ENCODE data around the gene ISCA2. TPM values are rescaled to one million over a fixed set of nuclear protein-coding genes. Genes with fewer than 3 reads are reported as not detected.

Gene ISCA2
- total and polyA plus RNA-seq, 3 experiments from 2014 or later: 26.7 to 77.8 (median 28.6) TPM

DNA sequence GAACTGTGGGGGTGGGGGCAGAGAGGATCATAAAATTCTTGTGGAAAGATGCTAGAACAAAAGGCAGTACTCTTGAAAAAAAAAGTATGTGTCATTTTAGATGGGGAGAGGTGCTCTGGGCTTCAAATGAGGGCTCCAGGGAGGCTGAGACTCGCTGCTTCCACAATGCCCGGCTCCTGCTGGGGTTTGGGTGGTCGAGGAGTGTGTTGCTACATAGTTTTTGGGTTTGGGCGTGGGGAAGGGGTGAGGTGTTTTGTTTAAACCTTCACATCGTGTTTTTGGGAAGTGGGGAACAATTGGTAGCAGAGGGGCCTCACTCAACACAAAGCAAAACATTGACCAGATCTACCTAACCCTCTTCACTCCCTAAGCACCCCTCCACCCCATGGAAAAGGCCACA is 8.1 kb downstream of the ISCA2 start:
- Mint-ChIP-seq H3K36me3 (peaks cover 0 to 8% (median 6%) of the 10 kb centered on the region in 3 donors), H3K4me1 (peaks cover 0 to 4% (median 0%) of the 10 kb centered on the region in 3 donors), H3K27me3 (no peaks in the 10 kb centered on the region), H3K4me3 (no peak overlapping the region), H3K9me3 (no peaks in the 10 kb centered on the region), H3K27ac (peak overlapping the region in 1 of 8 donors; percentile 54)
- POLR2A ChIA-PET: no interaction called here
- Histone ChIP-seq H3K27ac (ENCODE audit: low read depth, low read length) (no peak overlapping the region), H3K4me3 (ENCODE audit: low read length) (no peak overlapping the region), H3K4me1 (ENCODE audit: insufficient read depth, low read length) (no peaks in the 10 kb centered on the region), H3K27me3 (ENCODE audit: insufficient read depth, low read length, poor library complexity, severe bottlenecking) (no peaks in the 10 kb centered on the region), H3K9me3 (ENCODE audit: low read length) (no peaks in the 10 kb centered on the region), H3K36me3 (ENCODE audit: insufficient read depth, low read length) (no peaks in the 10 kb centered on the region)
- CTCF ChIA-PET: no interaction called here
- no peak for DNase-seq

DNA sequence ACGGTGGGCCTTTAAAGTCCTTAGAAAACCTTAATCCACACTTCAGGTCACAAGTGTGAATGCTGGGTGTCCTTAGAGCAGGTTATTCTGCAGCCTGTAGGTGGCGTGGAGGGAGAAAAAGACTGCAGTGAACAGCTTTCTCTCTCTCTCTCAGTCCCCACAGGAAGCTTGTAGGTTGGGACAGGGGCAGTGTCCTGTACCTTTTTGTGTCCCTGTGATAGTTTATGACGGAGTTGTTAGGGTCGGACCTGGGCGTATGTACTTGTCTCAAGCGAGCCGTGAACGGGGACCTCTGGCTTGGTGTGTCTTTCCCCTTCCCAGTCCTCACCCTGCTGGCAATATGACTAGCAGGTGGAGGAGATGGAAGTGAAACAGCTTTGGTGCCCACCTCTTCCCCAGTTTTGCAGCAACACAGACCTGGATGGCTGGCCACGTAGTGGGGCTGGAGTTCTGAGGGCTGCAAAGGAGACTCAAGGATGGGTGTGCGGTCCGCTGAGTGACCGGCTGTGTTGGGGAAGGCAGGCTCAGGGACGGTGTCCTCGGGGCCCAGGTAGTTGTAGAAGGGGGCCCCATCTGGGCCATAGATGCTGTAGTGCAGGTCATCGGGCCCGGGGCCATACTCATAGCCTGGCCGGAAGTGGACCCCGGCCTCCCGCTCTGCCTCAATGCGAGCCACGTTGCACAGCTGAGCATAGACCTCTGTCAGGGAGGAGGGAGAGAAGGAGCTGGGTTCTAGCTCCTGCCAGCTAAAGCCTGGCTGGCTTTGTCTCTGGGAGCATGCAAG is 8.9 kb downstream of the ISCA2 start:
- CTCF ChIA-PET: no interaction called here
- H3K4me1 ChIP-seq (ENCODE audit: insufficient read depth, low read length): no peaks in the 10 kb centered on the region
- Mint-ChIP-seq H3K27me3 (peaks cover 0 to 1% of the 10 kb centered on the region in 2 donors), H3K9me3 (no peaks in the 10 kb centered on the region), H3K4me3 (no peak overlapping the region), H3K27ac (no peak overlapping the region), H3K36me3 (peaks cover 5 to 6% (median 5%) of the 10 kb centered on the region in 3 donors), H3K4me1 (peaks cover 0 to 6% (median 0%) of the 10 kb centered on the region in 3 donors)
- POLR2A ChIA-PET: no interaction called here
- no peak overlapping the region for H3K27ac ChIP-seq (ENCODE audit: low read depth, low read length)
- no peak for DNase-seq
- H3K36me3 ChIP-seq (ENCODE audit: insufficient read depth, low read length): no peaks in the 10 kb centered on the region
- H3K4me3 ChIP-seq (ENCODE audit: low read length): no peak overlapping the region
- no peaks in the 10 kb centered on the region for H3K27me3 ChIP-seq (ENCODE audit: insufficient read depth, low read length, poor library complexity, severe bottlenecking)
- H3K9me3 ChIP-seq (ENCODE audit: low read length): no peaks in the 10 kb centered on the region

DNA sequence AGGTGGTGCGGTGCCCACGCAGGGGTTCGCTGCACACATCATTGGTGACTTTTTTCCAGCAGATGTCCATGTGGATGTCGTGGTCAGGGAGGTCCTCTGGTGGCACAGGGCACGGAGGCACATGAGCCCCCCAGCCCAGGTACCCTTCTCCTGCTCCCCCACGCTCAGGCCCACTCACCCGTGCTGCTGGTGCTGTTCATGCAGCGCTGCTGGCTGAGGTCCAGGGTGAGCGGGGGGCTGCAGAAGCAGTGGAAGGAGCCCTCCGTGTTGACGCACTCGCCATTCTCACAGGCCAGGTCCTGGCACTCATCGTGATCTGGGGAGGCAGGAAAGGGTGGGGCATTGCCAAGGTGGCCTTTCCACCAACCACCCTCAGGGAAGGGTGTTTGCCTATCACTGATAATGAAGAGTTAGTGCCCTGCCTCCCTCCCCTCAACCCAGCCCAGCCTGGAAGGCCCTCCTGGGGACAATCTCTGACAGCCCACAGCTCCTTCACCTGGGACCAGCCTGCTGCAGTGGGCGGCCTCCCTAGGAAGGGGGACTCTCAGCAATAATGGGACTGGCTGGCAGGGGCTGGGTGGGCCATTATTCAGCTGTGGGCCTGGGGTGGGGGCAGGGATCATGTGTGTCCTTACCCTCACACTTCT is 9.8 kb downstream of the ISCA2 start:
- DNase-seq: no peak
- H3K27me3 ChIP-seq (ENCODE audit: insufficient read depth, low read length, poor library complexity, severe bottlenecking): no peaks in the 10 kb centered on the region
- H3K36me3 ChIP-seq (ENCODE audit: insufficient read depth, low read length): no peaks in the 10 kb centered on the region
- POLR2A ChIA-PET: no interaction called here
- no peak overlapping the region for H3K27ac ChIP-seq (ENCODE audit: low read depth, low read length)
- CTCF ChIA-PET: no interaction called here
- peaks cover 0 to 4% of the 10 kb centered on the region in 2 donors for H3K27me3 Mint-ChIP-seq
- no peaks in the 10 kb centered on the region for H3K9me3 ChIP-seq (ENCODE audit: low read length)
- H3K4me1 ChIP-seq (ENCODE audit: insufficient read depth, low read length): no peaks in the 10 kb centered on the region
- peaks cover 1 to 5% (median 2%) of the 10 kb centered on the region in 3 donors for H3K36me3 Mint-ChIP-seq
- no peaks in the 10 kb centered on the region for H3K9me3 Mint-ChIP-seq
- no peak overlapping the region for H3K4me3 Mint-ChIP-seq
- no peak overlapping the region for H3K27ac Mint-ChIP-seq
- H3K4me3 ChIP-seq (ENCODE audit: low read length): no peak overlapping the region
- peaks cover 0 to 2% (median 0%) of the 10 kb centered on the region in 3 donors for H3K4me1 Mint-ChIP-seq

DNA sequence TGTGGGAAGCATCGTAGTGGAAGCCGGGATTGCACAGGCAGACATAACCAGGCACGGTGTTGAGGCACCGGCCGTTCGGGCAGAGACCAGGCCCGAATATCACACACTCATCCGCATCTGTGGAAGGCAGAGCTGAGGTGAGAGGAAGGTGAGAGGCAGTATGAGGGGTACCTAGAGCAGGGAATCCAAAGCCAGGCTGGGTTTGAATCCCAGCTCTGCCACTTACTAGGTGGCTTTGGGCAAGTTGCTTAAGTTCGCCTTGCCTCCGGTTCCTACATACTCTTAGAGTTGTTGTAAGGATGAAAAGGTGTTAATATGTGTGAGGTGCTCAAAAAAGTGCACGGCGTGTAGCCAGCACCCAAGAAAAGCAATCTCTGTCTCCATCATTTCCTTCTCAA is 10.4 kb downstream of the ISCA2 start:
- ChIA-PET CTCF (no interaction called here), POLR2A (no interaction called here)
- Mint-ChIP-seq H3K36me3 (peaks cover 0 to 5% (median 2%) of the 10 kb centered on the region in 3 donors), H3K9me3 (no peaks in the 10 kb centered on the region), H3K27me3 (peaks cover 0 to 5% of the 10 kb centered on the region in 2 donors), H3K27ac (no peak overlapping the region), H3K4me1 (peaks cover 0 to 2% (median 0%) of the 10 kb centered on the region in 3 donors), H3K4me3 (no peak overlapping the region)
- DNase-seq: no peak
- Histone ChIP-seq H3K36me3 (ENCODE audit: insufficient read depth, low read length) (no peaks in the 10 kb centered on the region), H3K4me3 (ENCODE audit: low read length) (no peak overlapping the region), H3K9me3 (ENCODE audit: low read length) (no peaks in the 10 kb centered on the region), H3K27ac (ENCODE audit: low read depth, low read length) (no peak overlapping the region), H3K4me1 (ENCODE audit: insufficient read depth, low read length) (no peaks in the 10 kb centered on the region), H3K27me3 (ENCODE audit: insufficient read depth, low read length, poor library complexity, severe bottlenecking) (no peaks in the 10 kb centered on the region)

DNA sequence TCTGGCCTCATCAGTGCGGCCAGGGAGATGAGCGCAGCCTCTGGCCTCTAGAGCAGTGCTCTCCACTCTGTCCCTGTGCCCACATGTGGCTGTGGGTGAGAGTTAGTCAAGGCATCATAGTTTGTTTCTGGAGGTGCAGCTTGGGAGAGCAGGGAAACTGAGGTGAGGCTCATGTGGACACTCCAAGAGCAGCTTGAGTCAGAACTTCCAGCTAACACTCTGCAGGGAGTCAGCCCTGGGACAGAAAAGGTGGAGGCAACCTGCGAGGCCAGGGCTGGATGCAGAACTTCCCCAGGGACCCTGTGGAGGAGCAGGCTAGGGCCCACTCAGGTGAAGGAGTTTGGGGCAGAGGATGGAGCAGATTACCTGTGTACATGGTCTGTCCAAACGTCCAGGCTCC is 10.8 kb downstream of the ISCA2 start:
- Histone ChIP-seq H3K27me3 (ENCODE audit: insufficient read depth, low read length, poor library complexity, severe bottlenecking) (no peaks in the 10 kb centered on the region), H3K36me3 (ENCODE audit: insufficient read depth, low read length) (no peaks in the 10 kb centered on the region), H3K4me1 (ENCODE audit: insufficient read depth, low read length) (no peaks in the 10 kb centered on the region), H3K9me3 (ENCODE audit: low read length) (no peaks in the 10 kb centered on the region), H3K4me3 (ENCODE audit: low read length) (no peak overlapping the region), H3K27ac (ENCODE audit: low read depth, low read length) (no peak overlapping the region)
- Mint-ChIP-seq H3K27ac (peak overlapping the region in 1 of 8 donors; percentile 63), H3K36me3 (peaks cover 0 to 5% (median 2%) of the 10 kb centered on the region in 3 donors), H3K27me3 (peaks cover 1 to 5% of the 10 kb centered on the region in 2 donors), H3K9me3 (no peaks in the 10 kb centered on the region), H3K4me3 (no peak overlapping the region), H3K4me1 (peaks cover 0 to 2% (median 0%) of the 10 kb centered on the region in 3 donors)
- no peak for DNase-seq
- CTCF ChIA-PET: no interaction called here
- POLR2A ChIA-PET: no interaction called here

DNA sequence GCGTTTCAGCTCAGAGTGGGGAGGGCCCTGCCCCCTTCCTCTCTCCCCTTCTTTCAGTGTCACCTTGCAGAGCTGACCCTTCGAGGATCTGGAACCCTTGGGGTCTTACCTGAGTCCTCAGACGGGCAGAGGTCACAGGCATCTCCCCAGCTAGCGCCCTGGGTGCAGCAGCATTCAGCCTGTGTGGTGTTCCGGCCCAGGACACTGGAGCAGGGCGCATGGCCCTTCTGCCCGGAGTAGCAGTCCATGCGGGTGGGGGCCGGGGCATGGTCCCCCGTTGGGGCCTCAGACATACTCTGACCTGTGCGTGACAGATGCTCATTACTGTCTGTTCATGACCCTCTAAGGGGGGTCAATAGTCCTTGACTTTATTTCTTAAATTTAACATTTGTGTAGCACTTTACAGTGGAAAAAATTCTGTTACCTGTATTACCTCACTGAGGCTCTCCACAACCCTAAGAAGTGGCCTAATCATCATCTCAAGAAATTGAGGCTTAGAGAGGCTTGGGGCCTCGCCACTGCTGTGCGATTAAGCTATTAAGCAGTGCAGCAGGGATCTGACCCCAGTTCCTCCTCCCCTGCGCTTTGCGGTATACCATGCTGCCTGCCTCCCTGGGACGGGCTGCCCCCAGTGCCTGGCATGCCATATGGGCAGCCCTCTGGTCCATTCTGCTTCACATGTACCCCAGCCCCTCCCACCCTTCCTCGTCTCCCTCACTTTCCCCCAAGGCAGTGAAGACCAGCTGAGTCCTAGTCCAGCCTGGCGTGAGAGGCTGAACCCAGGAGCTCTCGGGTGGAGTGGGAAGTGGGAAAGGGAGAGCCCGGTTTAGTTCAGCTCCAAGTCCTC is 11.5 kb downstream of the ISCA2 start:
- H3K9me3 Mint-ChIP-seq: no peaks in the 10 kb centered on the region
- no peak for DNase-seq
- Histone ChIP-seq H3K36me3 (ENCODE audit: insufficient read depth, low read length) (no peaks in the 10 kb centered on the region), H3K9me3 (ENCODE audit: low read length) (no peaks in the 10 kb centered on the region), H3K4me3 (ENCODE audit: low read length) (no peak overlapping the region), H3K4me1 (ENCODE audit: insufficient read depth, low read length) (no peaks in the 10 kb centered on the region), H3K27ac (ENCODE audit: low read depth, low read length) (no peak overlapping the region), H3K27me3 (ENCODE audit: insufficient read depth, low read length, poor library complexity, severe bottlenecking) (no peaks in the 10 kb centered on the region)
- ChIA-PET CTCF (no interaction called here), POLR2A (no interaction called here)
- H3K27ac Mint-ChIP-seq: no peak overlapping the region
- peaks cover 5 to 7% of the 10 kb centered on the region in 2 donors for H3K27me3 Mint-ChIP-seq
- H3K4me3 Mint-ChIP-seq: no peak overlapping the region
- H3K4me1 Mint-ChIP-seq: peaks cover 0 to 2% (median 0%) of the 10 kb centered on the region in 3 donors
- H3K36me3 Mint-ChIP-seq: peaks cover 0 to 5% (median 0%) of the 10 kb centered on the region in 3 donors

DNA sequence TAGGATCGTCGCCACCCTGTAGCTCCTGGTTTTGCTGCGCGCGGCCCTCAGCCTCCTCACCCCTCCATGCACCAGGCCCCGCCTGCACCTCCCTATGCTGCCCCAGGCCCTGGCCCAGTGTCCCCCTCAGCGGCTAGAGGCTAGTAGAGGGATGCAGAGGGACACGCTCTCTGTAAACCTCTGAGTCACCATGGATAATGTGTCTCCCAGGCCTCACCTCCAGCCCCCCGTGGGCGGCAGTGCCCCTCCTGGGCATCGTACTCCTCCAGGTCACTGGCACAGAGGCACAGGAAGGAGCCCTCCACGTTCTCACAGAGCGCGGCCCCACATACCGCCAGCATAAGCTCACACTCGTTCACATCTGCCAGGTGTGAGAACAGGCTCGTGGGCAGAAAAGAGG is 12.3 kb downstream of the ISCA2 start:
- ChIA-PET CTCF (no interaction called here), POLR2A (no interaction called here)
- Histone ChIP-seq H3K36me3 (ENCODE audit: insufficient read depth, low read length) (no peaks in the 10 kb centered on the region), H3K27ac (ENCODE audit: low read depth, low read length) (no peak overlapping the region), H3K9me3 (ENCODE audit: low read length) (no peaks in the 10 kb centered on the region), H3K4me1 (ENCODE audit: insufficient read depth, low read length) (no peaks in the 10 kb centered on the region), H3K4me3 (ENCODE audit: low read length) (no peak overlapping the region), H3K27me3 (ENCODE audit: insufficient read depth, low read length, poor library complexity, severe bottlenecking) (no peaks in the 10 kb centered on the region)
- Mint-ChIP-seq H3K27ac (no peak overlapping the region), H3K9me3 (no peaks in the 10 kb centered on the region), H3K4me3 (no peak overlapping the region), H3K36me3 (peaks cover 0 to 5% (median 0%) of the 10 kb centered on the region in 3 donors), H3K4me1 (peaks cover 0 to 2% (median 0%) of the 10 kb centered on the region in 3 donors), H3K27me3 (peaks cover 5 to 8% of the 10 kb centered on the region in 2 donors)
- DNase-seq: no peak

DNA sequence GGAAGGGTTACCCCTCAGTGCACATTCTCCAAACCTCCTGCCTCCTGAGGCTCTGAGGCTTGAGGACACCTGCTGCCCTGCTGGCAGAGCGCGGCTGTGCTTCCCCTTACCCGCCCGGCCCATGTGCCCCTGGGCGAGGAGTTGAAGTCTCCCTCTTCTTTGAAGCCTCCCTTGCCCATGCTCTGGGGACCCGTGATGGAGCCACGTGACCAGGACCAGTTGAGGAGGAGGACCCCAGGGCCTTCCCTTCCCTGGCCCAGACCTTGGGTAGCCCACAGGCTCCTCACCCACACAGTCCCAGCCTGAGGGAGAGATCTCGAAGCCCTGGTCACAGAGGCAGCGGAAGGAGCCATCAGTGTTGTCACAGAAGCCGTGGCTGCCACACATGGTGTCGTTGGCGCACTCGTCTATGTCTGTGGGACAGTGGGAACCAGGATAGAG is 12.9 kb downstream of the ISCA2 start:
- H3K9me3 ChIP-seq (ENCODE audit: low read length): no peaks in the 10 kb centered on the region
- no peak overlapping the region for H3K27ac ChIP-seq (ENCODE audit: low read depth, low read length)
- Mint-ChIP-seq H3K4me3 (no peak overlapping the region), H3K9me3 (no peaks in the 10 kb centered on the region), H3K36me3 (peaks cover 0 to 5% (median 0%) of the 10 kb centered on the region in 3 donors), H3K4me1 (peaks cover 0 to 2% (median 0%) of the 10 kb centered on the region in 3 donors), H3K27ac (no peak overlapping the region), H3K27me3 (peaks cover 9 to 14% of the 10 kb centered on the region in 2 donors)
- no peak for DNase-seq
- ChIA-PET POLR2A (no interaction called here), CTCF (no interaction called here)
- H3K4me1 ChIP-seq (ENCODE audit: insufficient read depth, low read length): no peaks in the 10 kb centered on the region
- H3K4me3 ChIP-seq (ENCODE audit: low read length): no peak overlapping the region
- H3K36me3 ChIP-seq (ENCODE audit: insufficient read depth, low read length): no peaks in the 10 kb centered on the region
- H3K27me3 ChIP-seq (ENCODE audit: insufficient read depth, low read length, poor library complexity, severe bottlenecking): no peaks in the 10 kb centered on the region

Data from CD8-positive, alpha-beta memory T cell (primary cell).